Activated CD8-positive, alpha-beta memory T cell treated with anti-CD3 and anti-CD28 coated beads, Interleukin-2, amount 10 ng/mL, durations not matched to agents 7 days and 5 days (primary cell): Measurements from ENCODE around the gene OR2AG2. TPM values are rescaled to one million over a fixed set of nuclear protein-coding genes. Genes with fewer than 3 reads are reported as not detected.
"Not testable (repeated sequence)": the region's sequence is repeated elsewhere in the genome, so short reads cannot be mapped to it uniquely, and the experiment has no call there.

Experiments used
- ATAC-seq: fragments of 150-1000 bp; cut with Tn5 transposase; one replicate; pipeline ENCODE4 v1.10.0; 2021; ENCODE audit warnings: moderate library complexity
- CTCF ChIA-PET: fragments of 350-600 bp; sonication (Branson Sonifier 250); formaldehyde crosslinking; loops from one replicate; lab custom pipeline; 2021; ENCODE audit warnings: antibody characterized with exemption; lab: Charles Lee
- DNase-seq: peaks from one replicate; pipeline ENCODE4 v3.0.0-alpha.2; 2020
- H3K27ac Mint-ChIP-seq: one replicate; pipeline ENCODE4 v1.8.0; 2021; ENCODE audit warnings: mild to moderate bottlenecking, mixed read lengths
- H3K27me3 Mint-ChIP-seq: one replicate; pipeline ENCODE4 v1.8.0; 2021; ENCODE audit warnings: mixed read lengths
- H3K36me3 Mint-ChIP-seq: one replicate; pipeline ENCODE4 v1.8.0; 2021; ENCODE audit warnings: mild to moderate bottlenecking, mixed read lengths
- H3K4me1 Mint-ChIP-seq: one replicate; pipeline ENCODE4 v1.8.0; 2021; ENCODE audit warnings: mixed read lengths
- H3K4me3 Mint-ChIP-seq: one replicate; pipeline ENCODE4 v1.8.0; 2021; ENCODE audit warnings: mild to moderate bottlenecking, moderate library complexity, mixed read lengths
- H3K9me3 Mint-ChIP-seq: one replicate; pipeline ENCODE4 v1.8.0; 2022; ENCODE audit warnings: low read depth, mixed read lengths
- total RNA-seq, 2 experiments: library from RNA; stranded (reverse); gene quantifications; one replicate each; pipeline ENCODE4 v1.2.3, GENCODE V29; 2021

Gene OR2AG2
- not detected for total RNA-seq

DNA sequence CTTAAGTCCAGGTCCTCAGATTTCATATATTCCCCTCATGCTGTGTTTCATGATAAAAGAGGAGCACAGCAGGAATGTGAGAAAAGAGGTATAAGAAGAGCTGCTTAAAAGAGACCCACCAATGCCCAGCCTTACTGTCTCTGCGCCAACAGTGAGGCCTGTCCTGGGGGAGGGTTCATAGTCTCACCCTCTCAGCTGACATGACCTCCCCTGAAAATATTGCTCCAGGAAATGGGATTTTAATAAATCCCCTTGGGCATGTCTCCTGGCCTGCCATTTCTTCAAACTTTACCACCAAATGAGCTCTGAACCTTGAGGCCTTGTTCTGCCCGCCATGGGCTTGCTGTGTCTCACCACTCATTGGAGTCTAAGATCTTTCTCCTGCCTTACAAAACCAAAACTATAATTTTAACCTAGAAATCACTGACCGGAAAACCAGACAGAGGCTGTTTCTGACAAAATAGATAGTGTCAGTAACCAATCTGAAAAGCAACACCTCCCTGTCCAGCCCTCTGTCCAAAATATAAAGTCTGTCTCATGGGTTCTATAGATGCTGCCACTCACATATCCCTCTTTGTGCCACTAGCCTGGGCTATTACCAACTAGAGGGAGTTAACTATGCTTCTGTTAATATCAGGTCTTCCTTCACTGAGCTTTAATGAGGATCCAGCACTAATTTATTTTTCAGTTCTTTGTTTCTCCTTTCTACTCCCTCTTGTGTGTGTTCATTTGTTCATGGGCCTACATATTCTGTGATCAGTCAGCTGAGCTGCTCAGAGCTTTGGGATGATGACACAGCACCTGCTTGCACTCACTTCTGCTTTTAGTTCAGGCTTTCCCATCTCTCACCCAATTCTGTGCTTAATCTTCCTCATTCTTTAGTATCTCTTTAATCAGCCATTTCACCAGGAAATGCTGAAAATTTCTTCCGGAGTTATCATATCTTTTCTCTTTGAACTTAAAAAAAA, at the start of gene OR2AG2:
Gene OR2AG2 (minus strand): TSS at position 51 of the 968 bp plus-strand sequence. CDS start 3,019 bp downstream, outside the sequence.
- CTCF ChIA-PET, result interaction anchor here (1.5 kb wide), 1 partner anchor 15 kb away, joined by 3 read pairs; no protein-coding TSS in a partner anchor

GRCh38 chr11:6818967-6819366, 47.2 kb upstream of the OR2AG2 start:
- H3K27ac Mint-ChIP-seq, result no peak overlapping the region
- H3K36me3 Mint-ChIP-seq, result no peaks in the 10 kb centered on the region
- H3K4me1 Mint-ChIP-seq, result no peaks in the 10 kb centered on the region
- no peak for DNase-seq
- H3K4me3 Mint-ChIP-seq, result no peak overlapping the region
- ATAC-seq, result no peak
- peaks cover 9% of the 10 kb centered on the region for H3K27me3 Mint-ChIP-seq
- no peaks in the 10 kb centered on the region for H3K9me3 Mint-ChIP-seq
- CTCF ChIA-PET, result no interaction called here

More for the DNA sequence above, at the start of gene OR2AG2:
- peaks cover 15% of the 10 kb centered on the region for H3K27me3 Mint-ChIP-seq
- ATAC-seq (no peak), DNase-seq (no peak)
- H3K4me1 Mint-ChIP-seq, result no peaks in the 10 kb centered on the region
- no peak within 1 kb of the TSS for H3K27ac Mint-ChIP-seq
- H3K4me3 Mint-ChIP-seq, result no peak within 1 kb of the TSS
- H3K9me3 Mint-ChIP-seq, result no peaks in the 10 kb centered on the region
- no peaks in the 10 kb centered on the region for H3K36me3 Mint-ChIP-seq

DNA sequence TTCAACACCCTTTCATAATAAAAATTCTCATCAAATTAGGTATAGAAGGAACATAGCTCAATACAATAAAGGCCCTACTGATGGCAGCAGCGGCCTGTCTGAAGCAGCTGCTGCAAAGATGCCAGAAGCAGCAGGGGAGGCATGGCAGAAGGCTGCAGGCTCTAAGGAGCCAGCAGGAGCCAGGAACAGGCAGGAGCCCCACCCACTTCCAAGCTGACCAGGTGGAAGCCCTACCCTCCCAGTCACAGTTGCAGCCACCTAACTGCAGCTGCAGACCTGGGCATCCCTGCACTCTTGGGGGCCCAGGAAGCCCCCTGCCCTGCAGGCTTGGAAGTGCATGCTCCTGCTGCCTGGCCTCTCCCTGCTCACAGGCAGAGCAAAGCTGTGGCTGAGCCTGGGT, 45.9 kb upstream of the OR2AG2 start:
- Mint-ChIP-seq H3K27ac (no peak overlapping the region), H3K27me3 (peaks cover 10% of the 10 kb centered on the region), H3K9me3 (no peaks in the 10 kb centered on the region), H3K36me3 (no peaks in the 10 kb centered on the region), H3K4me3 (no peak overlapping the region), H3K4me1 (no peaks in the 10 kb centered on the region)
- DNase-seq (no peak), ATAC-seq (no peak)
- CTCF ChIA-PET, result no interaction called here

DNA sequence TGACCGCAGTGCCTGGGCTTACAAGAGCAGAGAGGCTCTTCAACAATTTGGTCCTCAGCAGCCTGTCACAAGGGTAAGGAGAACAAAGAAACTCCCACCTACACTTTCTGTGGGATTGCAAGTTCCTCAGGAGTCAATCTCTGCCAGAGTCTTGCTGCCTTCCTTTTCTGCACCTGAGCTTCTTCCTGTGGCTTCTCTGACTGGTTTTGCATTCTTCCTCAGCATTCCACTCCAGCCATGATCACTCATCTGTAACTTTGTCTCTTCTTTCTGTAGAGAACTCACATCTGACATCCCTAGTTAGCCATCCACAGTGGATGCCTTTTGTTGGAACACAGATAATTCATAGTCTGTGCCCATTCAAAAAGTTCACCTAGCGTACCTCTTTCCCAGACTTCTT, 41.9 kb upstream of the OR2AG2 start:
- CTCF ChIA-PET, result interaction anchor here (1.4 kb wide), 1 partner anchor 79 kb away, joined by 3 read pairs; no protein-coding TSS in a partner anchor
- no peak overlapping the region for H3K27ac Mint-ChIP-seq
- ATAC-seq (no peak), DNase-seq (no peak)
- H3K9me3 Mint-ChIP-seq, result no peaks in the 10 kb centered on the region
- no peak overlapping the region for H3K4me3 Mint-ChIP-seq
- no peaks in the 10 kb centered on the region for H3K36me3 Mint-ChIP-seq
- no peaks in the 10 kb centered on the region for H3K4me1 Mint-ChIP-seq
- H3K27me3 Mint-ChIP-seq, result peaks cover 18% of the 10 kb centered on the region

- CTCF ChIA-PET, result interaction anchor here (0.8 to 2.1 kb wide), 23 partner anchors 10 to 875 kb away, joined by 3 to 13 read pairs (median 3); partner anchors contain the start of genes MRPL17, OR2AG1 and OR6A2
- peaks cover 23% of the 10 kb centered on the region for H3K27me3 Mint-ChIP-seq
- DNase-seq (peak; percentile 46), ATAC-seq (peak; percentile 76)
- no peaks in the 10 kb centered on the region for H3K36me3 Mint-ChIP-seq
- no peak overlapping the region for H3K27ac Mint-ChIP-seq
- H3K9me3 Mint-ChIP-seq, result no peaks in the 10 kb centered on the region
- no peaks in the 10 kb centered on the region for H3K4me1 Mint-ChIP-seq
- no peak overlapping the region for H3K4me3 Mint-ChIP-seq
Measured at GRCh38 chr11:6812390-6813005, 40.7 kb upstream of the OR2AG2 start.

- H3K4me3 Mint-ChIP-seq, H3K36me3 Mint-ChIP-seq, H3K9me3 Mint-ChIP-seq, ATAC-seq, H3K4me1 Mint-ChIP-seq, H3K27me3 Mint-ChIP-seq, DNase-seq, H3K27ac Mint-ChIP-seq: not testable (repeated sequence)
- CTCF ChIA-PET, result interaction anchor here (1.0 kb wide), 1 partner anchor 11 kb away, joined by 5 read pairs; no protein-coding TSS in a partner anchor
Measured at GRCh38 chr11:6801075-6801474, 29.3 kb upstream of the OR2AG2 start.

DNA sequence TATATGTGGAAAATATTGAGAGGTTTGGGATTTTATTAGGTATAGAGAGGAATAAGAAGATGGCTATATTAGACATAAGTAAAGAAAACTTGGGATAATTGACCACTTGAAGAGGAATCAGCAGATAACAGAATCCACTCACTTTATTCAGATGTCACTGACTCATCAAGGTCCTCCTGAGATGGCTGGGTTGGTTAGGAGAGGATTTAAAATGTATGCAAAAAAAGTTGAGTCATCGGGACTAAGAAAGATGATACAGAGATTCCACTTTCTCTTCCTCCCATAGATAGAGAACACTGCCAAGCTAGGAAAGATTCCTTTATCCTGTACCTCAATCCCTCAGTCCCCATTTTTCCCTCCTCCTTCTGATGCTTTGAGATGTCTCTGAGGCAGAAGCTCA, 27.6 kb upstream of the OR2AG2 start, which contains the start of gene OR6A2:
Gene OR6A2 (minus strand): TSS at position 288 of the 400 bp plus-strand sequence. CDS start 3,981 bp downstream, outside the sequence.
- peaks cover 3% of the 10 kb centered on the region for H3K27me3 Mint-ChIP-seq
- H3K9me3 Mint-ChIP-seq, result no peaks in the 10 kb centered on the region
- ATAC-seq, result no peak
- H3K4me3 Mint-ChIP-seq, result no peak within 1 kb of the TSS
- CTCF ChIA-PET, result interaction anchor here (2.5 kb wide), 1 partner anchor 12 kb away, joined by 10 read pairs; no protein-coding TSS in a partner anchor
- no peaks in the 10 kb centered on the region for H3K36me3 Mint-ChIP-seq
- H3K4me1 Mint-ChIP-seq, result no peaks in the 10 kb centered on the region
- H3K27ac Mint-ChIP-seq, result no peak within 1 kb of the TSS
- no peak for DNase-seq

GRCh38 chr11:6794639-6795038, 22.9 kb upstream of the OR2AG2 start:
- H3K36me3 Mint-ChIP-seq, result no peaks in the 10 kb centered on the region
- no peak for ATAC-seq
- H3K9me3 Mint-ChIP-seq, result no peaks in the 10 kb centered on the region
- H3K4me1 Mint-ChIP-seq, result no peaks in the 10 kb centered on the region
- no peak overlapping the region for H3K27ac Mint-ChIP-seq
- DNase-seq, result no peak
- peaks cover 1% of the 10 kb centered on the region for H3K27me3 Mint-ChIP-seq
- no peak overlapping the region for H3K4me3 Mint-ChIP-seq
- CTCF ChIA-PET, result interaction anchor here (1.2 to 1.7 kb wide), 2 partner anchors 18 to 39 kb away, joined by 3 to 5 read pairs; no protein-coding TSS in a partner anchor

- H3K27me3 Mint-ChIP-seq, result peaks cover 23% of the 10 kb centered on the region
Measured at GRCh38 chr11:6790546-6790945, 18.8 kb upstream of the OR2AG2 start.

DNA sequence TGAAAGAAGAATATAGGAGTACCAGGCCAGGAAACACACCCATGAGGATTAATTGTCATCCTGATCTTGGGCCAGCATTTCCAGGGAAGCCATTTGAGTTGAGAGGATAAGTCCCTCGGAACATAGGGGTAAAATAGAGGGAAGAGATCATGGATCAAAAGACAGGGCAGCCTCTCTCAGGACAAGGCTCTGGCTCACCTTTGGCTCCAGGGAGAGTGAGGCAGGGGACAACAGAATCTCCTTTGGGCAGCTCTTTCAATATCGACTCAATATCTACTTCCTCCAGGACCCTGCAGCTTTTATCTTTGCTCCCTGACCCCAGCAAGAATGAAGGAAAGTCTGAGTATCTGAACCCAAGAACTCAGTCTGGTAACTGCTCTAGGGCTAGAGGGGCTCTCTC, 10.9 kb upstream of the OR2AG2 start, which contains the start of gene OR2AG1:
Gene OR2AG1 (plus strand): TSS at position 301 of the 400 bp plus-strand sequence. CDS start 2,018 bp downstream, outside the sequence.
- CTCF ChIA-PET, result interaction anchor here (1.0 kb wide), 1 partner anchor 29 kb away, joined by 3 read pairs; no protein-coding TSS in a partner anchor
- H3K4me1 Mint-ChIP-seq, result no peaks in the 10 kb centered on the region
- no peaks in the 10 kb centered on the region for H3K36me3 Mint-ChIP-seq

More at GRCh38 chr11:6790546-6790945, 18.8 kb upstream of the OR2AG2 start:
- Mint-ChIP-seq H3K4me3 (no peak overlapping the region), H3K4me1 (no peaks in the 10 kb centered on the region), H3K9me3 (no peaks in the 10 kb centered on the region), H3K27ac (no peak overlapping the region), H3K36me3 (no peaks in the 10 kb centered on the region)
- CTCF ChIA-PET, result no interaction called here
- ATAC-seq (no peak), DNase-seq (no peak)

GRCh38 chr11:6780829-6781228, 9.1 kb upstream of the OR2AG2 start:
- Mint-ChIP-seq H3K36me3 (no peaks in the 10 kb centered on the region), H3K4me1 (no peaks in the 10 kb centered on the region), H3K27ac (no peak overlapping the region), H3K9me3 (no peaks in the 10 kb centered on the region), H3K4me3 (no peak overlapping the region), H3K27me3 (peaks cover 16% of the 10 kb centered on the region)
- DNase-seq (no peak), ATAC-seq (no peak)
- CTCF ChIA-PET, result interaction anchor here (0.7 kb wide), 1 partner anchor 31 kb away, joined by 4 read pairs; no protein-coding TSS in a partner anchor

More for the DNA sequence above, 10.9 kb upstream of the OR2AG2 start, which contains the start of gene OR2AG1:
- H3K4me3 Mint-ChIP-seq, result no peak within 1 kb of the TSS
- no peak within 1 kb of the TSS for H3K27ac Mint-ChIP-seq
- no peak for ATAC-seq
- no peak for DNase-seq
- H3K27me3 Mint-ChIP-seq, result peaks cover 23% of the 10 kb centered on the region
- no peaks in the 10 kb centered on the region for H3K9me3 Mint-ChIP-seq

DNA sequence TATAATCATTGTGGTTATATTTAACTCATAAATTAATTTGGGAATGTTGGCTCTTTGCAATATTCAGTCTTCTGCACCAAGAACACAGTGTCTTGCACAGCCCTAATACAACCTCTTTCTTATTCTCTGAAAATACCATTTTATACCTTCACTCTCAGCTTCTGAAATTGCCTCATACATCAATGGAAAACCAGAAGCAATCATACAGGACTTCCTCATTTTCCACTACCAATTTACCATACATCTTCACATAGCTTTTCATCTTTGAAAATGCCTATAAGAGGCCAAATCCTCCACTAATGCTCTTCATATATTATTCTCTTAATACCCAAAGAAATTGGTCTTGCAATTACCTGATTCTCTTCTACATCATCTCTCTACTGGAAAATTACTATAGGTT, 6.7 kb upstream of the OR2AG2 start:
- Mint-ChIP-seq H3K4me3 (no peak overlapping the region), H3K27ac (no peak overlapping the region), H3K27me3 (peaks cover 17% of the 10 kb centered on the region), H3K36me3 (no peaks in the 10 kb centered on the region), H3K9me3 (no peaks in the 10 kb centered on the region), H3K4me1 (no peaks in the 10 kb centered on the region)
- ATAC-seq (no peak), DNase-seq (no peak)
- CTCF ChIA-PET, result interaction anchor here (0.6 to 1.2 kb wide), 2 partner anchors 34 to 282 kb away, joined by 3 read pairs; no protein-coding TSS in a partner anchor
